Islet precursor cell (in vitro differentiated cells): ENCODE measurements around the gene TBC1D9.
A peak's percentile ranks its signal among the peaks of the same experiment; 100 is the strongest.
"Not testable (repeated sequence)": the region's sequence is repeated elsewhere in the genome, so short reads cannot be mapped to it uniquely, and the experiment has no call there.

Experiments used
- DNase-seq: peaks from one replicate; pipeline ENCODE4 v3.0.0-alpha.2; 2018

TBC1D9 gene

GRCh38 chr4:140756319-140757231, at the start of gene TBC1D9:
TBC1D9 (minus strand) TSS chr4:140756385; CDS start chr4:140756045, 340 bp downstream.
- peak; percentile 99 for DNase-seq

GRCh38 chr4:140805293-140805692, 49.1 kb upstream of the TBC1D9 start:
- DNase-seq, result no peak

GRCh38 chr4:140802591-140802990, 46.4 kb upstream of the TBC1D9 start:
- DNase-seq, result no peak

- no peak for DNase-seq
Measured at GRCh38 chr4:140800666-140801065, 44.5 kb upstream of the TBC1D9 start.

- DNase-seq, result no peak
Measured at GRCh38 chr4:140799686-140800225, 43.6 kb upstream of the TBC1D9 start.

GRCh38 chr4:140793291-140793690, 37.1 kb upstream of the TBC1D9 start:
- no peak for DNase-seq

GRCh38 chr4:140790765-140791164, 34.6 kb upstream of the TBC1D9 start:
- no peak for DNase-seq

- peak; percentile 63 for DNase-seq
Measured at GRCh38 chr4:140790171-140790570, 34.0 kb upstream of the TBC1D9 start.

- DNase-seq, result no peak
Measured at GRCh38 chr4:140789759-140790158, 33.6 kb upstream of the TBC1D9 start.

GRCh38 chr4:140782787-140783186, 26.6 kb upstream of the TBC1D9 start:
- not testable (repeated sequence) for DNase-seq

- DNase-seq, result no peak
Measured at GRCh38 chr4:140781596-140781995, 25.4 kb upstream of the TBC1D9 start.

GRCh38 chr4:140777894-140778293, 21.7 kb upstream of the TBC1D9 start:
- DNase-seq, result no peak

- no peak for DNase-seq
Measured at GRCh38 chr4:140777386-140777785, 21.2 kb upstream of the TBC1D9 start.

- DNase-seq, result no peak
Measured at GRCh38 chr4:140776556-140776955, 20.4 kb upstream of the TBC1D9 start.

GRCh38 chr4:140774956-140775355, 18.8 kb upstream of the TBC1D9 start:
- DNase-seq, result no peak

GRCh38 chr4:140774510-140774909, 18.3 kb upstream of the TBC1D9 start:
- no peak for DNase-seq

- no peak for DNase-seq
Measured at GRCh38 chr4:140769209-140769608, 13.0 kb upstream of the TBC1D9 start.

GRCh38 chr4:140764785-140765392, 8.7 kb upstream of the TBC1D9 start:
- peak; percentile 78 for DNase-seq

- DNase-seq, result no peak
Measured at GRCh38 chr4:140762202-140762601, 6.0 kb upstream of the TBC1D9 start.

- no peak for DNase-seq
Measured at GRCh38 chr4:140757232-140757630, 1.0 kb upstream of the TBC1D9 start.

GRCh38 chr4:140755774-140756318, 339 bp downstream of the TBC1D9 start:
- peak; percentile 77 for DNase-seq

GRCh38 chr4:140754918-140755773, 1.0 kb downstream of the TBC1D9 start:
- no peak for DNase-seq

- no peak for DNase-seq
Measured at GRCh38 chr4:140753329-140753728, 2.9 kb downstream of the TBC1D9 start.
